HG02884 (cell line): ENCODE measurements around the gene CELSR1.

ENCODE experiments used
- ATAC-seq: cut with Tn5 transposase; IDR thresholded peaks from one replicate; pipeline ENCODE4 v1.9.1; 2021; ENCODE audit warnings: mild to moderate bottlenecking, moderate library complexity; ENCODE audit not compliant: unreplicated experiment

Gene CELSR1

GRCh38 chr22:46386312-46386711, 151.1 kb downstream of the CELSR1 start:
- ATAC-seq: no peak

GRCh38 chr22:46382524-46382923, 154.9 kb downstream of the CELSR1 start:
- ATAC-seq: no peak

GRCh38 chr22:46381731-46382130, 155.7 kb downstream of the CELSR1 start:
- no peak for ATAC-seq

- ATAC-seq: no peak
These were observed 156.3 kb downstream of the CELSR1 start for GRCh38 chr22:46381142-46381541.

- ATAC-seq: no peak
These were observed 156.8 kb downstream of the CELSR1 start for GRCh38 chr22:46380581-46380980.

GRCh38 chr22:46380069-46380468, 157.4 kb downstream of the CELSR1 start:
- no peak for ATAC-seq

- ATAC-seq: no peak
These were observed 158.1 kb downstream of the CELSR1 start for GRCh38 chr22:46379066-46379930.

GRCh38 chr22:46378426-46379065, 158.9 kb downstream of the CELSR1 start:
- no peak for ATAC-seq

GRCh38 chr22:46377525-46378425, 159.6 kb downstream of the CELSR1 start:
- ATAC-seq: no peak

- ATAC-seq: no peak
These were observed 160.4 kb downstream of the CELSR1 start for GRCh38 chr22:46376908-46377524.

GRCh38 chr22:46376111-46376510, 161.3 kb downstream of the CELSR1 start:
- no peak for ATAC-seq

- no peak for ATAC-seq
These were observed 162.6 kb downstream of the CELSR1 start for GRCh38 chr22:46374663-46375474.

GRCh38 chr22:46373921-46374662, 163.3 kb downstream of the CELSR1 start:
- ATAC-seq: no peak

GRCh38 chr22:46373159-46373558, 164.3 kb downstream of the CELSR1 start:
- no peak for ATAC-seq

- no peak for ATAC-seq
These were observed 164.7 kb downstream of the CELSR1 start for GRCh38 chr22:46372686-46373085.

- ATAC-seq: no peak
These were observed 165.7 kb downstream of the CELSR1 start for GRCh38 chr22:46371623-46372226.

- no peak for ATAC-seq
These were observed 166.7 kb downstream of the CELSR1 start for GRCh38 chr22:46370584-46371291.
